ENCODE results near the gene CMTM8.

GRCh38 chr3:32384938-32385337 is 146.5 kb downstream of the CMTM8 start:
- TF ChIP-seq POLR2AphosphoS5 (IDR thresholded peaks at IDR 0.05; ENCODE audit: low read depth, low read length) (no peak), SIN3A (IDR thresholded peaks at IDR 0.05; ENCODE audit: borderline replicate concordance, insufficient read depth, low read length) (no peak), TAF1 (IDR thresholded peaks at IDR 0.05; ENCODE audit: borderline replicate concordance, insufficient read depth, low read length) (no peak)
- TF ChIP-seq, protein P1, sequence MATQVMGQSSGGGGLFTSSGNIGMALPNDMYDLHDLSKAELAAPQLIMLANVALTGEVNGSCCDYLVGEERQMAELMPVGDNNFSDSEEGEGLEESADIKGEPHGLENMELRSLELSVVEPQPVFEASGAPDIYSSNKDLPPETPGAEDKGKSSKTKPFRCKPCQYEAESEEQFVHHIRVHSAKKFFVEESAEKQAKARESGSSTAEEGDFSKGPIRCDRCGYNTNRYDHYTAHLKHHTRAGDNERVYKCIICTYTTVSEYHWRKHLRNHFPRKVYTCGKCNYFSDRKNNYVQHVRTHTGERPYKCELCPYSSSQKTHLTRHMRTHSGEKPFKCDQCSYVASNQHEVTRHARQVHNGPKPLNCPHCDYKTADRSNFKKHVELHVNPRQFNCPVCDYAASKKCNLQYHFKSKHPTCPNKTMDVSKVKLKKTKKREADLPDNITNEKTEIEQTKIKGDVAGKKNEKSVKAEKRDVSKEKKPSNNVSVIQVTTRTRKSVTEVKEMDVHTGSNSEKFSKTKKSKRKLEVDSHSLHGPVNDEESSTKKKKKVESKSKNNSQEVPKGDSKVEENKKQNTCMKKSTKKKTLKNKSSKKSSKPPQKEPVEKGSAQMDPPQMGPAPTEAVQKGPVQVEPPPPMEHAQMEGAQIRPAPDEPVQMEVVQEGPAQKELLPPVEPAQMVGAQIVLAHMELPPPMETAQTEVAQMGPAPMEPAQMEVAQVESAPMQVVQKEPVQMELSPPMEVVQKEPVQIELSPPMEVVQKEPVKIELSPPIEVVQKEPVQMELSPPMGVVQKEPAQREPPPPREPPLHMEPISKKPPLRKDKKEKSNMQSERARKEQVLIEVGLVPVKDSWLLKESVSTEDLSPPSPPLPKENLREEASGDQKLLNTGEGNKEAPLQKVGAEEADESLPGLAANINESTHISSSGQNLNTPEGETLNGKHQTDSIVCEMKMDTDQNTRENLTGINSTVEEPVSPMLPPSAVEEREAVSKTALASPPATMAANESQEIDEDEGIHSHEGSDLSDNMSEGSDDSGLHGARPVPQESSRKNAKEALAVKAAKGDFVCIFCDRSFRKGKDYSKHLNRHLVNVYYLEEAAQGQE (IDR thresholded peaks at IDR 0.05; ENCODE audit: insufficient read depth in 1 of 2, low read depth in 2 of 2, low read length in 2 of 2) = no peak
